ENCODE measurements around the gene CATSPERD. TPM values are rescaled to one million over a fixed set of nuclear protein-coding genes. Genes with fewer than 3 reads are reported as not detected.

Gene CATSPERD
- total and polyA plus RNA-seq, 2 of the 4 experiments (the other 2 are of a cell fraction) = not detected

DNA sequence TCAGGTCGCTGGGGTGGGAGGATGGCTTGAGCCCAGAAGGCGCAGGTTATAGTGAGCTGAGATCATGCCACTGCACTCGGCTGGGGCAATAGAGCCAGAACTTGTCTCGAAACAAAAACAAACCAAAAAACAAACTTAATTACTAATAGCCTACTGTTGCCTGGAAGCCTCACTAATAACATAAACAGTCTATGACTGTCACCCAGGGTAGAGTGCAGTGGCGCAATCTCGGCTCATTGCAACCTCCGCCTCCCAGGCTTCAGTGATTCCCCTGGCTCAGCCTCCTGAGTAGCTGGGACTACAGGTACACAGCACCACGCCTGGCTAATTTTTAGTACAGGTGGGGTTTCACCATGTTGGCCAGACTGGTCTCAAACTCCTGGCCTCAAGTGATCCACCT, 18.0 kb downstream of the CATSPERD start:
- H2BK120ac ChIP-seq (ENCODE audit: low read depth, low read length) = no peak overlapping the region
- no peak overlapping the region for H4K91ac ChIP-seq (ENCODE audit: insufficient read depth, low read depth, low read length)
- in situ Hi-C loops (cut with MboI; ENCODE audit: low sequenced_read_pairs) (no loop called here), dilution Hi-C loops (cut with HindIII; ENCODE audit: low sequenced_read_pairs, unreplicated experiment) (no loop called here), intact Hi-C loops (cut with micrococcal nuclease) (no loop called here)
- H2AFZ ChIP-seq (replicated peaks; ENCODE audit: low read length, poor library complexity) = no peak overlapping the region
- no peaks in the 10 kb centered on the region for H3K36me3 ChIP-seq (ENCODE audit: control insufficient read depth, insufficient read depth, low read length)
- no peak overlapping the region for H3K4me3 ChIP-seq (ENCODE audit: insufficient read depth, low read depth, low read length)
- no peak overlapping the region for H4K5ac ChIP-seq (ENCODE audit: low read depth, low read length)
- H2AK5ac ChIP-seq (ENCODE audit: low read depth, low read length) = no peak overlapping the region
- no peaks in the 10 kb centered on the region for H3K27me3 ChIP-seq (ENCODE audit: control insufficient read depth, insufficient read depth, low read length)
- ChIA-PET CTCF (no interaction called here), POLR2A (ENCODE audit: unreplicated experiment) (no interaction called here)
- no peak overlapping the region for H2BK20ac ChIP-seq (ENCODE audit: low read depth, low read length)
- no peak overlapping the region for H3K4me2 ChIP-seq (ENCODE audit: low read depth, low read length)
- no peak overlapping the region for H3K56ac ChIP-seq (ENCODE audit: extremely low read depth, insufficient read depth, low read length)
- no peak overlapping the region for H4K8ac ChIP-seq (ENCODE audit: low read depth in 2 of 2, low read length in 2 of 2)
- 70% methylated on average over 2 of the region's 8 CpGs; no CpG with 5 or more reads in 1 of the 2 experiments for WGBS, 2 experiments (ENCODE audit: extremely low coverage in 2 of 2, insufficient read length in 1 of 2)
- no peak overlapping the region for H2AK9ac ChIP-seq (replicated peaks; ENCODE audit: low read depth, low read length, poor library complexity)
- no peak overlapping the region for H3K23ac ChIP-seq (ENCODE audit: low read depth, low read length)
- H3K79me1 ChIP-seq (ENCODE audit: low read depth in 1 of 2, low read length in 2 of 2) = no peaks in the 10 kb centered on the region
- peak; percentile 86 for TF ChIP-seq CEBPB (IDR thresholded peaks at IDR 0.05; ENCODE audit: low read depth, low read length)
- no peak for TF ChIP-seq CHD1 (IDR thresholded peaks at IDR 0.05; ENCODE audit: low read depth, low read length)
- TF ChIP-seq MXI1 (IDR thresholded peaks at IDR 0.05; ENCODE audit: borderline replicate concordance, low read depth, low read length) = no peak
- no peak for TF ChIP-seq RAD21 (IDR thresholded peaks at IDR 0.05; ENCODE audit: low read length)
- H3K9ac ChIP-seq (ENCODE audit: low read depth, low read length) = no peak overlapping the region
- DNase-seq = no peak
- H3K9me3 ChIP-seq (ENCODE audit: control insufficient read depth, insufficient read depth, low read length) = no peaks in the 10 kb centered on the region
- no peak overlapping the region for H2BK5ac ChIP-seq (ENCODE audit: low read depth, low read length, poor library complexity, severe bottlenecking)
- H3K4ac ChIP-seq (ENCODE audit: low read depth, low read length) = no peak overlapping the region
- H3K4me1 ChIP-seq (ENCODE audit: control insufficient read depth, insufficient read depth, low read length) = no peaks in the 10 kb centered on the region
- H3K14ac ChIP-seq (replicated peaks; ENCODE audit: low read depth, low read length) = no peak overlapping the region
- H4K20me1 ChIP-seq (ENCODE audit: insufficient read depth, low read length) = no peaks in the 10 kb centered on the region
- peaks cover 3% of the 10 kb centered on the region; the same call in 1 of the 2 replicates for H3K9me1 ChIP-seq (ENCODE audit: insufficient read depth, low read length)
- no peak overlapping the region for H3K27ac ChIP-seq (ENCODE audit: insufficient read depth, low read length)
- no peak overlapping the region for H3K18ac ChIP-seq (ENCODE audit: low read depth, low read length)
- ATAC-seq (ENCODE audit: low read depth) = no peak; the same call in 1 of the 2 replicates
- H2BK15ac ChIP-seq (ENCODE audit: low read depth, low read length) = no peak overlapping the region
- BruUV-seq (replicated peaks) = no TSS peak
